ENCODE results near the gene BTG4. TPM values are rescaled to one million over a fixed set of nuclear protein-coding genes. Genes with fewer than 3 reads are reported as not detected.

BTG4 gene
- total and polyA plus RNA-seq, 2 of the 8 experiments (the other 6 are each of a cell fraction or from before 2014, with no cell fraction given) = 0.06 TPM; not detected in 1

DNA sequence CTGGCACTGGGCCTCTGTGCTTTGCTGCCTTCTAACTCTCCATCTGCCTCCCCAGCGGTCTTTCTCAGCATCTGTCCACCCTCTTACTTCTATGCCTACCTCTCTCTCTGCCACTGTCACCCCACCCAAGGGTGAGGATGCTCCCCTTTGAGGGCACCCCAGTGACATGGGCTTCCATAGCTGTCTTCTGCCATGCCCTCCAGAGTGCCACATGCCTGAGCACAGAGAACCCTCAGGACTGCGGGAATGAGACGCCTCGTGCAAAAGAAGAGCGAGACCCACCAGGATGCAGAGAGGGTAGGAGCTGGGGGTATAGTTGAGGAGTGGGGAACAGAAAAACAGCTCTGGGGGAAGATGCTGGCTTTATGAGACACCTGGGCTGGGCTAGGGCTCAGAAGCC is 64.3 kb downstream of the BTG4 start:
- ChIA-PET POLR2A (ENCODE audit: partially characterized antibody) (no interaction called here), CTCF (ENCODE audit: partially characterized antibody) (interaction anchor here (0.8 to 5.5 kb wide), 11 partner anchors 10 to 164 kb away, joined by 3 to 72 read pairs (median 7); no protein-coding TSS in a partner anchor)
- H3K79me2 ChIP-seq (ENCODE audit: control insufficient read depth in 1 of 2, insufficient read depth in 2 of 2, low read length in 2 of 2) = no peaks in the 10 kb centered on the region
- no peak overlapping the region for H3K18ac ChIP-seq (ENCODE audit: extremely low read depth, low read length)
- H3K4me1 ChIP-seq (replicated peaks in 1 of 4; ENCODE audit: control insufficient read depth in 3 of 4, insufficient read depth in 4 of 4, low read length in 3 of 4) = peaks cover 0 to 6% (median 2%) of the 10 kb centered on the region in 4 experiments; a peak in 4 of 7 replicates
- H2BK120ac ChIP-seq (replicated peaks; ENCODE audit: low read depth, low read length) = no peak overlapping the region
- H2BK12ac ChIP-seq (ENCODE audit: low read depth, low read length) = 0 out of 2 replicates have a peak overlapping the region, but pooled peaks have one; percentile 2
- H4K91ac ChIP-seq (replicated peaks; ENCODE audit: insufficient read length, low read length) = no peak overlapping the region
- no peak for DNase-seq (ENCODE audit: low read depth in 1 of 2, low spot score in 2 of 2)
- no peak overlapping the region for H3K9ac ChIP-seq (replicated peaks in 1 of 4; ENCODE audit: extremely low read depth in 1 of 4, low read depth in 3 of 4, low read length in 3 of 4)
- no peak overlapping the region for H3K4ac ChIP-seq (replicated peaks; ENCODE audit: insufficient read length, low read depth, low read length)
- no peak overlapping the region; the same call in 1 of the 2 replicates for H2BK15ac ChIP-seq (ENCODE audit: low read length)
- no peak overlapping the region for H2AK5ac ChIP-seq (ENCODE audit: low read depth, low read length)
- no peak overlapping the region for H3K14ac ChIP-seq (ENCODE audit: insufficient read length)
- no peaks in the 10 kb centered on the region for H3K27me3 ChIP-seq (replicated peaks in 1 of 4; ENCODE audit: control insufficient read depth in 3 of 4, extremely low read depth in 1 of 4, insufficient read depth in 3 of 4, low read length in 3 of 4)
- no peak overlapping the region for H4K5ac ChIP-seq (ENCODE audit: insufficient read length, low read depth, low read length)
- H4K20me1 ChIP-seq (replicated peaks in 1 of 2; ENCODE audit: control insufficient read depth in 1 of 2, insufficient read depth in 2 of 2, low read length in 2 of 2) = no peaks in the 10 kb centered on the region
- no peaks in the 10 kb centered on the region; the same call in 1 of the 2 replicates for H3K23me2 ChIP-seq (ENCODE audit: low read depth, low read length)
- H2BK20ac ChIP-seq (ENCODE audit: low read length) = no peak overlapping the region
- 97% methylated on average over 5 of the region's 5 CpGs; no CpG with 5 or more reads in 1 of the 2 experiments for WGBS, 2 experiments (ENCODE audit: extremely low coverage in 1 of 2, insufficient coverage in 1 of 2, insufficient read length in 1 of 2, insufficient replicate concordance in 2 of 2, low coverage in 1 of 2, low lambda C conversion rate in 2 of 2, missing lambda C conversion rate in 1 of 2)
- no peak overlapping the region for H3K23ac ChIP-seq (ENCODE audit: insufficient read length)
- H3K56ac ChIP-seq (replicated peaks; ENCODE audit: insufficient read length, low read depth, low read length) = no peak overlapping the region
- no peak overlapping the region for H3K4me3 ChIP-seq (ENCODE audit: extremely low read depth in 1 of 4, insufficient read depth in 2 of 4, low read depth in 3 of 4, low read length in 4 of 4)
- no peaks in the 10 kb centered on the region for H3K9me3 ChIP-seq (ENCODE audit: insufficient read depth in 2 of 2, low read depth in 1 of 2, low read length in 1 of 2)
- no peak overlapping the region for H3K27ac ChIP-seq (ENCODE audit: low read depth, low read length)
- no peak for FAIRE-seq
- H4K8ac ChIP-seq (ENCODE audit: extremely low read depth, insufficient read depth, low read length) = no peak overlapping the region
- H2BK5ac ChIP-seq (ENCODE audit: low read depth, low read length) = no peak overlapping the region
- no peak overlapping the region for H2AFZ ChIP-seq (ENCODE audit: low read length)
- no peaks in the 10 kb centered on the region for H3K79me1 ChIP-seq (ENCODE audit: low read depth, low read length)
- H3K4me2 ChIP-seq (ENCODE audit: insufficient read depth in 1 of 2, low read depth in 2 of 2, low read length in 2 of 2) = no peak overlapping the region
- H3K36me3 ChIP-seq (ENCODE audit: control insufficient read depth in 2 of 4, insufficient read depth in 4 of 4, low read length in 3 of 4) = no peaks in the 10 kb centered on the region
- TF ChIP-seq ZNF274 (IDR thresholded peaks at IDR 0.05; ENCODE audit: borderline replicate concordance, extremely low read depth, low read length) (no peak), POU5F1 (IDR thresholded peaks at IDR 0.05; ENCODE audit: low read depth, low read length) (no peak), TAF1 (IDR thresholded peaks at IDR 0.05; ENCODE audit: low read depth, low read length) (no peak), RFX5 (IDR thresholded peaks at IDR 0.05; ENCODE audit: borderline replicate concordance, low read depth, low read length) (no peak), CHD2 (IDR thresholded peaks at IDR 0.05; ENCODE audit: low read length) (no peak), RXRA (IDR thresholded peaks at IDR 0.05; ENCODE audit: insufficient read depth, low read depth, low read length) (no peak), TBP (IDR thresholded peaks at IDR 0.05; ENCODE audit: low read depth, low read length) (no peak), MAFK (IDR thresholded peaks at IDR 0.05; ENCODE audit: low read depth, low read length) (no peak), GABPA (IDR thresholded peaks at IDR 0.05; ENCODE audit: borderline replicate concordance, insufficient read depth, low read length) (no peak), CBX8 (IDR thresholded peaks at IDR 0.05; ENCODE audit: borderline replicate concordance, low read depth, low read length) (no peak), CREB1 (IDR thresholded peaks at IDR 0.05) (no peak), SP4 (IDR thresholded peaks at IDR 0.05; ENCODE audit: low read length) (no peak), SIN3A (conservative IDR thresholded peaks at IDR 0.05 in 1 of 2, IDR thresholded peaks at IDR 0.05 in 1 of 2; ENCODE audit: low read depth in 1 of 2, low read length in 2 of 2) (no peak), EZH2 (IDR thresholded peaks at IDR 0.05; ENCODE audit: low read depth, low read length, severe bottlenecking) (no peak), EP300 (IDR thresholded peaks at IDR 0.05; ENCODE audit: borderline replicate concordance in 1 of 2, low read depth in 2 of 2, low read length in 2 of 2) (no peak)

All from H1 (cell line).